HG03460 (cell line): Measurements from ENCODE around the gene PPP3R2.
A peak's percentile ranks its signal among the peaks of the same experiment; 100 is the strongest.
"Not testable (repeated sequence)": the region's sequence is repeated elsewhere in the genome, so short reads cannot be mapped to it uniquely, and the experiment has no call there.

Experiments used
- ATAC-seq: cut with Tn5 transposase; IDR thresholded peaks from one replicate; pipeline ENCODE4 v1.9.1; 2021; ENCODE audit not compliant: unreplicated experiment

PPP3R2 gene

GRCh38 chr9:101590074-101590473 lies 4.7 kb downstream of the PPP3R2 start:
- not testable (repeated sequence) for ATAC-seq

GRCh38 chr9:101587332-101588043 lies 7.3 kb downstream of the PPP3R2 start:
- no peak for ATAC-seq

- ATAC-seq: peak; percentile 58
Measured at GRCh38 chr9:101586651-101587050, 8.1 kb downstream of the PPP3R2 start.

GRCh38 chr9:101585740-101586139 lies 9.0 kb downstream of the PPP3R2 start:
- no peak for ATAC-seq

- no peak for ATAC-seq
Measured at GRCh38 chr9:101582553-101582952, 12.2 kb downstream of the PPP3R2 start.

GRCh38 chr9:101579711-101580545 lies 14.8 kb downstream of the PPP3R2 start:
- no peak for ATAC-seq

GRCh38 chr9:101578378-101578777 lies 16.4 kb downstream of the PPP3R2 start:
- no peak for ATAC-seq

GRCh38 chr9:101574731-101575333 lies 19.9 kb downstream of the PPP3R2 start:
- ATAC-seq: no peak

- ATAC-seq: no peak
Measured at GRCh38 chr9:101572316-101572715, 22.5 kb downstream of the PPP3R2 start.

GRCh38 chr9:101571114-101571513 lies 23.7 kb downstream of the PPP3R2 start:
- ATAC-seq: no peak

- ATAC-seq: no peak
Measured at GRCh38 chr9:101569741-101570501, 24.8 kb downstream of the PPP3R2 start.

GRCh38 chr9:101567725-101568350 lies 26.9 kb downstream of the PPP3R2 start:
- no peak for ATAC-seq

- peak; percentile 62 for ATAC-seq
Measured at GRCh38 chr9:101566904-101567724, 27.7 kb downstream of the PPP3R2 start.

GRCh38 chr9:101564252-101564651 lies 30.5 kb downstream of the PPP3R2 start:
- no peak for ATAC-seq

GRCh38 chr9:101562966-101563365 lies 31.8 kb downstream of the PPP3R2 start:
- ATAC-seq: no peak

- no peak for ATAC-seq
Measured at GRCh38 chr9:101561740-101562139, 33.0 kb downstream of the PPP3R2 start.

- not testable (repeated sequence) for ATAC-seq
Measured at GRCh38 chr9:101549472-101550098, 45.2 kb downstream of the PPP3R2 start.

GRCh38 chr9:101543098-101543735 lies 51.6 kb downstream of the PPP3R2 start:
- ATAC-seq: no peak
